Measurements from ENCODE around the gene SPRR2B.
"Not testable (repeated sequence)": the region's sequence is repeated elsewhere in the genome, so short reads cannot be mapped to it uniquely, and the experiment has no call there.

Gene SPRR2B

GRCh38 chr1:153032677-153033308, 38.6 kb downstream of the SPRR2B start:
- peak; percentile 43 for DNase-seq

DNA sequence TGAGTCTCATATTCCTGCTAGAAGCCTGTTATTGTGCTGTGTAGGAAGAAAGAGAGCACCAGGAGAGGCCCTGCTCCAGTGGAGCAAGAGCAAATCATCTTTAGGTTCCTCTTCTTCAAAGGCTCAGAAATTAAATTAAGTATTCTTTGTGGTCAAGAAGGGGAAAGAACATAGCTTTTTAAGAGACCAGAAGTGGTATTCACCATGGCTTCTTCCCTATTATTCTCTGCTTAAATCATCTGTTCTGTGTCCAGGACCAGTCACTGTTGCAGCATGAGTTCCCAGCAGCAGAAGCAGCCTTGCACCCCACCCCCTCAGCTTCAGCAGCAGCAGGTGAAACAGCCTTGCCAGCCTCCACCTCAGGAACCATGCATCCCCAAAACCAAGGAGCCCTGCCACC, 39.3 kb downstream of the SPRR2B start:
- no peak for DNase-seq

GRCh38 chr1:153030895-153031294, 40.5 kb downstream of the SPRR2B start, which contains the start of gene SPRR1B:
Gene SPRR1B (plus strand): TSS chr1:153031203. CDS start chr1:153032346, 1,143 bp downstream.
- DNase-seq = no peak

DNA sequence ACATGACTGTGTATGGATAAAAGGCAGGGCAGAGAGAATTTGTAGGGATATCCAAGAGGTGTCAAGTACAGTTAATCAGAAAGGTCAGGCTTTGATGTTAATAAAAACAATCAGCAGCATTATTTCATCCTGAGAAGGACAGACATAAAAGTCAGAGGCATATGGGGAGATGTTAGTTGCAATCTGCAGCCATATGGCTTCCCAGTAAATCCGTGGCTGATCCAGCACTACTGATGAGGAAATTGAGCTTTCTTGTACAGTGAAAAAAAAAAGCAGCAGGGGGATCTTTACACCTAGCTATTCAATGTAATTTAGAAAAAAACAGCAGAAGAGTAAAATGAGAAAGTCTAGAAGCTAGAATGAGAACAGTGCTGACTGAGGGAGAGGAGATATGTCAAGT, 42.6 kb downstream of the SPRR2B start:
- no peak for DNase-seq

DNA sequence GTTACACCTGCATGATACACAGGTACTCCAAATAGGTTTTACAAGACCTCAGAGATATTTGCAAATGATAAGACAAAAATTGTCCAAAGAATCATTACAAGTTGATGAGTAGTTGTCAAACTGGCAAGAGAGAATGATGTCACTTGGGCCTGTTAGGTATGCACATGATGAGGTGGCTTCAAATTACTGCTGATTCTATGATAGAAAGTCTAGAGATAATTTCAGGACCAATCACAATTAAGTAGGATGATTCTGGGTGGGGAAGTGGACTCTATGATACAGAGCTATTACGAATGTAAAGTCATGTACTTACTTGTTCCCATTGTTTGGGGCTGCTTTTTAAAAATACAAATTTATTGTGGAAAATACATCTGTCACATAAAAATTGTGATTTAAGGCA, 45.6 kb downstream of the SPRR2B start:
- no peak for DNase-seq

GRCh38 chr1:153024413-153024812, 47.0 kb downstream of the SPRR2B start:
- DNase-seq = no peak

DNA sequence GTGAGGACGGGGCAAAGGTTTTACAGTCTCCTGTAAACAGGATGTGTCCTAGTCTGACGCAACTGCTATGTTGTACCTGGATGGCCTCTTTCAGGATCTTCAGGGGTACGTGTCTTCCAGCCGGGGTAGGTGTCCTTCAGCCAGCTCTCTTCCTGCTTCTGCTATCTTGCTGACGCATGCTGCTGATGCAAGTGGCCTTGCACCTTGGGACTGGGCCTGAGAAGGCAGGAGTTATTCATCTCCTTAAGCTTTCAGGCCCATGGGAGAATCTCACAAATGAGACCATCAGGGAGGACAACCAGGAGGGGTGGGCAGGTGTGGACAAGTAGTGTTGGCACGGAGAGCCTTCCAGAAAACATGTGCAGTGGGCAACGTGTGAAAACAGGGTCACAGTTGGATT, 48.3 kb downstream of the SPRR2B start:
- DNase-seq = no peak

DNA sequence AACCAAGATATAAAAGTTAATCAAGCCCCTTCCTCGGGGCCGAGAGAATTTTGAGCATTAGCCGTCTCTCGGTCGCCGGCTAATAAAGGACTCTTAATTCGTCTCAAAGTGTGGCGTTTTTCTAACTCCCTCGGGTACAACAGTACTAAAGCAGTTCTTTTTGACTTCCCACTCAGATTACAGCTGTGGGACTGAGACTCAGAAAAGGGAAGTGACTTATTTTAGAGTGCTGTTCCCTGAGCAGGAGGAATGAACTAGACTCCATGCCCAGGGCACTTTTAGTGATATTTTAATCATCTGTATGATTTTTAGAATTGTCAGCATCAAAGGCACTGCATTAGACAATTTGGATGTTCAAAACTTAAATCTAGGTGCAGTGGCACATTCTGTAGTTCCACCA, 49.1 kb downstream of the SPRR2B start:
- peak; percentile 36 for DNase-seq

GRCh38 chr1:153021829-153022228, 49.6 kb downstream of the SPRR2B start:
- not testable (repeated sequence) for DNase-seq

All from hematopoietic multipotent progenitor cell treated with erythropoietin and hydrocortisone succinate and interleukin-3 and kit ligand, for 4 days (in vitro differentiated cells).